GM23248 (cell line): Measurements from ENCODE around the gene DPAGT1. TPM values are rescaled to one million over a fixed set of nuclear protein-coding genes. Genes with fewer than 3 reads are reported as not detected.

Experiments used
- DNase-seq: peaks from one replicate; pipeline ENCODE4 v3.0.0-alpha.2; 2015
- H2AFZ ChIP-seq: fragments of 200-600 bp; sonication (generic); 2 replicates; pipeline ENCODE4 v1.6.1; 2016; ENCODE audit warnings: antibody characterized with exemption
- H3F3A ChIP-seq: fragments of 200-600 bp; sonication (generic); 2 replicates; pipeline ENCODE4 v1.6.1; 2016; ENCODE audit warnings: mild to moderate bottlenecking, antibody characterized with exemption, mixed run types; ENCODE audit not compliant: insufficient read depth
- H3K27ac ChIP-seq: fragments of 200-600 bp; sonication (generic); 2 replicates; pipeline ENCODE4 v1.5.1; 2016; ENCODE audit warnings: mild to moderate bottlenecking
- H3K27me3 ChIP-seq: fragments of 200-600 bp; sonication (generic); replicated peaks from 2 replicates; pipeline ENCODE4 v1.6.1; 2016; ENCODE audit warnings: mild to moderate bottlenecking; ENCODE audit not compliant: insufficient read depth
- H3K36me3 ChIP-seq: fragments of 200-600 bp; sonication (generic); 2 replicates; pipeline ENCODE4 v1.6.1; 2016; ENCODE audit warnings: low read depth, mild to moderate bottlenecking
- H3K4me1 ChIP-seq: fragments of 200-600 bp; sonication (generic); 2 replicates; pipeline ENCODE4 v1.6.1; 2016; ENCODE audit warnings: mild to moderate bottlenecking; ENCODE audit not compliant: insufficient read depth
- H3K4me2 ChIP-seq: fragments of 200-600 bp; sonication (generic); one replicate; pipeline ENCODE4 v1.6.1; 2016; ENCODE audit warnings: mild to moderate bottlenecking; ENCODE audit not compliant: unreplicated experiment
- H3K4me3 ChIP-seq: fragments of 200-600 bp; sonication (generic); 2 replicates; pipeline ENCODE4 v1.5.1; 2016; ENCODE audit warnings: mild to moderate bottlenecking
- H3K79me2 ChIP-seq: fragments of 200-600 bp; sonication (generic); 2 replicates; pipeline ENCODE4 v1.6.1; 2016; ENCODE audit warnings: mild to moderate bottlenecking; ENCODE audit not compliant: insufficient read depth
- H3K9ac ChIP-seq: fragments of 200-600 bp; sonication (generic); 2 replicates; pipeline ENCODE4 v1.6.1; 2016; ENCODE audit warnings: mild to moderate bottlenecking
- H3K9me2 ChIP-seq: fragments of 200-600 bp; sonication (generic); 2 replicates; pipeline ENCODE4 v1.6.1; 2016; ENCODE audit warnings: mixed run types, mild to moderate bottlenecking, moderate library complexity; ENCODE audit not compliant: insufficient read depth
- H3K9me3 ChIP-seq: fragments of 200-600 bp; sonication (generic); one replicate; pipeline ENCODE4 v1.6.1; 2017; ENCODE audit warnings: low read depth
- H4K20me1 ChIP-seq: fragments of 200-600 bp; sonication (generic); 2 replicates; pipeline ENCODE4 v1.6.0; 2016; ENCODE audit not compliant: insufficient read depth
- EZH2 ChIP-seq: fragments of 200-600 bp; sonication (generic); IDR thresholded peaks from 2 replicates; pipeline ENCODE4 v1.6.1; 2018; ENCODE audit warnings: antibody characterized with exemption, mild to moderate bottlenecking; ENCODE audit not compliant: insufficient read depth, poor library complexity, severe bottlenecking
- EZH2phosphoT487 ChIP-seq: fragments of 200-600 bp; sonication (generic); IDR thresholded peaks from 2 replicates; pipeline ENCODE4 v1.6.1; 2018; ENCODE audit warnings: antibody characterized with exemption, moderate library complexity, mild to moderate bottlenecking, low read depth; ENCODE audit not compliant: insufficient read depth
- WGBS, 2 experiments: methylation state at CpG; one replicate each; pipeline ENCODE4 v1.1.6; 2015 to 2017; ENCODE audit warnings: low lambda C conversion rate in 2 of 2, low coverage in 1 of 2; ENCODE audit errors: missing lambda C conversion rate in 2 of 2; 5-methylcytosine and 5-hydroxymethylcytosine counted together
- in situ Hi-C: fragments of 300-500 bp; cut with MboI; formaldehyde crosslinking; loops from 2 replicates; pipeline ENCODE4 v1.15.0; 2020
- polyA plus RNA-seq: library from polyadenylated mRNA; unstranded; fragments of >200 nt; fragmentation: Nextera tagmentation; extraction: Ambion mirVana; gene quantifications from 2 replicates; pipeline ENCODE4 v1.2.1, GENCODE V29; 2016
- total RNA-seq: library from RNA; depleted of rRNA; stranded (reverse); fragments of >200 nt; shearing (Covaris generic); gene quantifications from 2 replicates; pipeline ENCODE4 v1.2.3, GENCODE V29; 2014

Gene DPAGT1
- total and polyA plus RNA-seq, 2 experiments from 2014 or later, result 30.0 to 73.6 TPM

DNA sequence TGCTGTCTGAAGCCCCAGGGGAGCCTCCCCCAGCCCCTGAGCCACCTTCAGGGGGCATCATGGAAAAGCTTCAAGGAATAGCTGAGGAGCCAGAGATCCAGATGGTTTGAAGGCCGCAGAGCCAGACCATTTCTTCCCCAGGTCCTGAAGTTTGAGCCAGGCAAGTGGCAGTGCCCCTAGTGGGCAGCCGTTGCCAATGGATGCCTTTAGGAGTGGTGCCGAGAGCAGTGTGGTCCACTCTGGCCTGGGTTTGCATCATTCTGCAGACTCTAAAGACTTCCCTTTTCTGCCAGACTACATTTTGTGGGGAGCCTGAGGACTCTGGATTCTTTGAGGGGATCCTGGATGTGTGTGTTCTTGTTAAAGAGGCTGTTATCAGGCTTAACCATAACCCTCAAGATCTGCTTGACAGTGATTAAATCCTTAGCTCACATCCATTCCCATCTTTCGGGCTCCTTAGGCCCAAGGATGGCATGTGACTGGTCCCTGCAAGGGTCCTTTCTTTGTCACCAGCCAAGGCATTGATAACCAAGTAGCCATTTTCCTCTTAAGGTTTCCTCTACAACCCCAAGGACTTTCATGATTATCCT lies 32.8 kb upstream of the DPAGT1 start:
- no peaks in the 10 kb centered on the region for H3K79me2 ChIP-seq
- no peak overlapping the region for H3K4me3 ChIP-seq
- in situ Hi-C loops, result no loop called here
- no peaks in the 10 kb centered on the region for H3K9me3 ChIP-seq
- no peaks in the 10 kb centered on the region for H3F3A ChIP-seq
- WGBS, 2 experiments, result 67 to 79% methylated on average over 4 of the region's 4 CpGs
- H3K27me3 ChIP-seq, result no peaks in the 10 kb centered on the region
- H3K9ac ChIP-seq, result no peak overlapping the region
- H3K4me2 ChIP-seq, result no peak overlapping the region
- H2AFZ ChIP-seq, result no peak overlapping the region
- no peaks in the 10 kb centered on the region for H3K4me1 ChIP-seq
- no peaks in the 10 kb centered on the region for H3K9me2 ChIP-seq
- H3K27ac ChIP-seq, result no peak overlapping the region
- peak; percentile 43 for DNase-seq
- H3K36me3 ChIP-seq, result peaks cover 23% of the 10 kb centered on the region
- TF ChIP-seq EZH2 (no peak), EZH2phosphoT487 (no peak)
- no peaks in the 10 kb centered on the region for H4K20me1 ChIP-seq

- no peaks in the 10 kb centered on the region for H4K20me1 ChIP-seq
- H3K36me3 ChIP-seq, result peaks cover 26% of the 10 kb centered on the region
- H3K27me3 ChIP-seq, result no peaks in the 10 kb centered on the region
- no peak overlapping the region for H3K4me3 ChIP-seq
- no peak for DNase-seq
- in situ Hi-C loops, result no loop called here
- H3K4me1 ChIP-seq, result no peaks in the 10 kb centered on the region
- H3K4me2 ChIP-seq, result no peak overlapping the region
- H3K79me2 ChIP-seq, result 0 out of 2 replicates have a peak, but pooled peaks cover 2% of the 10 kb centered on the region
- H3K9me2 ChIP-seq, result no peaks in the 10 kb centered on the region
- H3F3A ChIP-seq, result no peaks in the 10 kb centered on the region; the same call in 1 of the 2 replicates
- H3K9me3 ChIP-seq, result no peaks in the 10 kb centered on the region
- H2AFZ ChIP-seq, result no peak overlapping the region
- TF ChIP-seq EZH2 (no peak), EZH2phosphoT487 (no peak)
- H3K27ac ChIP-seq, result no peak overlapping the region
- 65 to 69% methylated on average over 3 of the region's 3 CpGs for WGBS, 2 experiments
- H3K9ac ChIP-seq, result no peak overlapping the region
These were observed 29.0 kb upstream of the DPAGT1 start for GRCh38 chr11:119130662-119131061.

GRCh38 chr11:119126675-119127268 lies 25.1 kb upstream of the DPAGT1 start:
- no peak overlapping the region for H3K4me3 ChIP-seq
- H3K9me3 ChIP-seq, result no peaks in the 10 kb centered on the region
- H3F3A ChIP-seq, result no peaks in the 10 kb centered on the region; the same call in 1 of the 2 replicates
- H3K36me3 ChIP-seq, result peaks cover 13% of the 10 kb centered on the region; the same call in 1 of the 2 replicates
- peaks cover 7% of the 10 kb centered on the region for H3K4me1 ChIP-seq
- 60 to 62% methylated on average over 5 of the region's 5 CpGs for WGBS, 2 experiments
- peaks cover 37% of the 10 kb centered on the region for H3K79me2 ChIP-seq
- no peak overlapping the region for H2AFZ ChIP-seq
- DNase-seq, result no peak
- no peaks in the 10 kb centered on the region for H4K20me1 ChIP-seq
- TF ChIP-seq EZH2phosphoT487, result no peak
- no peak for TF ChIP-seq EZH2
- H3K9ac ChIP-seq, result no peak overlapping the region
- no peak overlapping the region for H3K4me2 ChIP-seq
- H3K27ac ChIP-seq, result no peak overlapping the region
- in situ Hi-C loops, result no loop called here
- no peaks in the 10 kb centered on the region for H3K27me3 ChIP-seq
- H3K9me2 ChIP-seq, result no peaks in the 10 kb centered on the region

DNA sequence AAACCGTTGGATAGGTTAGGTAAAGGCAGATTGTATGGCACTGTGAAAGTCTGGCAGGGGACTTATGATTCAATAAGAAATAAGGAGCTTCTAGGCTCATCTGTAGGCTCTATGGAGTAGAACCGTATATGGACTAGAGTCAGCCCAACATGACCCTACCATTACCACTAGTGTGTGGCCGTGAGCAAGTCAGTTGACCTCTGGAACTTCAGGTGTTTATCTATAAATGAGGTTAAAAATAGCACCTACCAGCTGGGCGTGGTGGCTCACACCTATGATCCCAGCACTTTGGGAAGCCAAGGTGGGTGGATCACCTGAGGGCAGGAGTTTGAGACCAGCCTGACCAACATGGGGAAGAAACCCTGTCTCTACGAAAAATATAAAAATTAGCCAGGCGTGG lies 24.2 kb upstream of the DPAGT1 start:
- H3F3A ChIP-seq, result no peaks in the 10 kb centered on the region; the same call in 1 of the 2 replicates
- H2AFZ ChIP-seq, result no peak overlapping the region
- H3K27ac ChIP-seq, result no peak overlapping the region
- in situ Hi-C loops, result no loop called here
- WGBS, 2 experiments, result 94 to 97% methylated on average over 6 of the region's 6 CpGs
- no peak overlapping the region for H3K4me3 ChIP-seq
- peaks cover 13% of the 10 kb centered on the region; the same call in 1 of the 2 replicates for H3K36me3 ChIP-seq
- H4K20me1 ChIP-seq, result no peaks in the 10 kb centered on the region
- no peaks in the 10 kb centered on the region for H3K27me3 ChIP-seq
- H3K4me1 ChIP-seq, result peaks cover 7% of the 10 kb centered on the region
- no peaks in the 10 kb centered on the region for H3K9me3 ChIP-seq
- peaks cover 41% of the 10 kb centered on the region for H3K79me2 ChIP-seq
- no peaks in the 10 kb centered on the region for H3K9me2 ChIP-seq
- no peak for TF ChIP-seq EZH2phosphoT487
- TF ChIP-seq EZH2, result no peak
- DNase-seq, result no peak
- H3K4me2 ChIP-seq, result no peak overlapping the region
- H3K9ac ChIP-seq, result no peak overlapping the region
